Prostate gland (tissue), 2 donors: ENCODE measurements around the gene WDFY3. TPM values are rescaled to one million over a fixed set of nuclear protein-coding genes. Genes with fewer than 3 reads are reported as not detected.
"Not testable (repeated sequence)": the region's sequence is repeated elsewhere in the genome, so short reads cannot be mapped to it uniquely, and the experiment has no call there.

Source experiments
- DNase-seq: peaks from one replicate; pipeline ENCODE4 v3.0.0-alpha.2; 2019; ENCODE audit warnings: low spot score
- H3K27ac ChIP-seq, 2 donors: fragments of 200-600 bp; sonication (generic); 2 replicates each; pipeline ENCODE4 v1.5.1; 2017 to 2019
- H3K27me3 ChIP-seq: fragments of 200-600 bp; sonication (generic); replicated peaks from 2 replicates; pipeline ENCODE4 v1.5.1; 2019; ENCODE audit not compliant: insufficient read depth
- H3K36me3 ChIP-seq, 2 donors: fragments of 200-600 bp; sonication (generic); 1 replicate in 1 of 2; 2 replicates in 1 of 2; pipeline versions ENCODE4 v1.5.1 to v1.8.1; 2017 to 2019
- H3K4me1 ChIP-seq: fragments of 200-600 bp; sonication (generic); replicated peaks from 2 replicates; pipeline ENCODE4 v1.5.1; 2019
- H3K4me3 ChIP-seq, 2 donors: fragments of 200-600 bp; sonication (generic); 2 replicates each; pipeline ENCODE4 v1.5.1; 2017 to 2019
- H3K9me3 ChIP-seq: fragments of 200-600 bp; sonication (generic); 2 replicates; pipeline ENCODE4 v1.5.1; 2017
- CTCF ChIP-seq, 4 experiments: fragments of 200-600 bp in 2 of 4; fragments of 450-650 bp in 2 of 4; sonication (generic) in 2 of 4; IDR thresholded peaks; 1 replicate in 3 of 4; 2 replicates in 1 of 4; pipeline ENCODE4 v1.5.1; 2016 to 2019; ENCODE audit warnings: antibody characterized with exemption in 4 of 4, mild to moderate bottlenecking in 2 of 4, moderate library complexity in 2 of 4
- POLR2A ChIP-seq: fragments of 450-650 bp; IDR thresholded peaks from one replicate; pipeline ENCODE4 v1.6.1; 2016; ENCODE audit warnings: antibody characterized with exemption, mild to moderate bottlenecking
- POLR2AphosphoS5 ChIP-seq: sonication (generic); formaldehyde crosslinking; IDR thresholded peaks from one replicate; pipeline ENCODE4 v1.6.1; 2017; ENCODE audit warnings: antibody characterized with exemption
- WGBS: methylation state at CpG from one replicate; pipeline ENCODE4 v1.1.5; 2018; 5-methylcytosine and 5-hydroxymethylcytosine counted together
- intact Hi-C: fragments of 100-400 bp; cut with DNase I; formaldehyde crosslinking; loops from one replicate; pipeline ENCODE4 v1.14.2; 2022
- total RNA-seq, 2 donors: library from RNA; depleted of rRNA; stranded (reverse); fragments of >200 nt; gene quantifications; one replicate each; pipeline ENCODE4 v1.1.0, GENCODE V29; 2016

Gene WDFY3
- total RNA-seq, 2 donors from 2014 or later: 48.1 to 110 TPM

- H3K27ac ChIP-seq: no peak overlapping the region
- 91% methylated on average over 3 of the region's 3 CpGs for WGBS
- DNase-seq: no peak
- no peak overlapping the region for H3K4me3 ChIP-seq
- no peaks in the 10 kb centered on the region for H3K4me1 ChIP-seq
- no peaks in the 10 kb centered on the region for H3K9me3 ChIP-seq
- H3K27me3 ChIP-seq: no peaks in the 10 kb centered on the region
- H3K36me3 ChIP-seq: no peaks in the 10 kb centered on the region
- intact Hi-C loops: no loop called here
- TF ChIP-seq POLR2A (no peak), POLR2AphosphoS5 (no peak), CTCF (IDR thresholded peaks at IDR 0.05) (no peak)
Observed at GRCh38 chr4:84684361-84684760, 282.1 kb downstream of the WDFY3 start.

GRCh38 chr4:84683064-84683850, 283.2 kb downstream of the WDFY3 start:
- WGBS: 91% methylated on average over 7 of the region's 7 CpGs
- H3K27ac ChIP-seq: no peak overlapping the region
- no peak for DNase-seq

GRCh38 chr4:84682661-84683060, 283.8 kb downstream of the WDFY3 start:
- H3K27me3 ChIP-seq, DNase-seq, H3K9me3 ChIP-seq, H3K4me1 ChIP-seq, H3K36me3 ChIP-seq, H3K27ac ChIP-seq, H3K4me3 ChIP-seq, intact Hi-C loops: not testable (repeated sequence)
- 84% methylated on average over 4 of the region's 4 CpGs for WGBS

More at GRCh38 chr4:84683064-84683850, 283.2 kb downstream of the WDFY3 start:
- intact Hi-C loops: no loop called here
- H3K27me3 ChIP-seq: no peaks in the 10 kb centered on the region
- no peaks in the 10 kb centered on the region for H3K36me3 ChIP-seq
- H3K9me3 ChIP-seq: no peaks in the 10 kb centered on the region
- TF ChIP-seq POLR2AphosphoS5 (no peak), POLR2A (no peak)
- H3K4me3 ChIP-seq: no peak overlapping the region
- H3K4me1 ChIP-seq: no peaks in the 10 kb centered on the region

GRCh38 chr4:84681486-84682274, 284.8 kb downstream of the WDFY3 start:
- TF ChIP-seq CTCF (IDR thresholded peaks at IDR 0.05) (no peak), POLR2AphosphoS5 (no peak), POLR2A (no peak)
- Histone ChIP-seq H3K4me1 (no peaks in the 10 kb centered on the region), H3K27ac (no peak overlapping the region), H3K27me3 (no peaks in the 10 kb centered on the region), H3K36me3 (no peaks in the 10 kb centered on the region), H3K4me3 (no peak overlapping the region), H3K9me3 (no peaks in the 10 kb centered on the region)
- WGBS: 73% methylated on average over 2 of the region's 2 CpGs
- no peak for DNase-seq
- intact Hi-C loops: no loop called here

- no peaks in the 10 kb centered on the region for H3K36me3 ChIP-seq
- no peak for DNase-seq
- H3K9me3 ChIP-seq: no peaks in the 10 kb centered on the region
- TF ChIP-seq CTCF (IDR thresholded peaks at IDR 0.05) (no peak), POLR2A (no peak), POLR2AphosphoS5 (no peak)
- intact Hi-C loops: no loop called here
- H3K27ac ChIP-seq: no peak overlapping the region
- H3K4me3 ChIP-seq: no peak overlapping the region
- WGBS: 52% methylated on average over 4 of the region's 4 CpGs
- H3K4me1 ChIP-seq: no peaks in the 10 kb centered on the region
- no peaks in the 10 kb centered on the region for H3K27me3 ChIP-seq
Observed at GRCh38 chr4:84680956-84681355, 285.5 kb downstream of the WDFY3 start.
